SH-SY5Y (cell line): ENCODE results near the gene RNF44.

Experiments
- GATA2 ChIP-seq: IDR thresholded peaks from 2 replicates; pipeline ENCODE4 v1.6.1; 2011; ENCODE audit warnings: mild to moderate bottlenecking, low read depth, low read length
- GATA3 ChIP-seq: IDR thresholded peaks from 2 replicates; pipeline ENCODE4 v1.6.1; 2011; ENCODE audit warnings: low read depth, mild to moderate bottlenecking, low read length, moderate library complexity

RNF44 gene

DNA sequence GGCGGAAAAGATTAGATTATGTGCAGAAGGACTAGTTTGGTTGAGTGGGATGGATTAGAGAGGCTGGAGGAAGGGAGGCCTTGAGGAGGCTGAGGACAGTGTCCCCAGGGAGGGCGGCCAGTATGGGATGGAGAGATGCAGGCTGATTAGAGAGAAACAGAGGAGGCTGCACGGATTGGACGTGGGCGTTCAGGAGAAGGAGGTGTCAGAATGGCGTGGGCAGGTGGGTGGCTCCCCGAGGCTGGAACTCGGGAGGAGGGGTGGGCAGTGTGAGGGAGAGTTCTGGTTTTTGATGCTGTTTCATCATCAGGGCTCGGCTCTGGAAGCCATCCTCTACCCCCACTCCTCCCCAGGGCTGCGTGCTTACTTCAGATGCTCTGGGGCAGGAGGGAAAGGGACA is 25.0 kb upstream of the RNF44 start:
- no peak for TF ChIP-seq GATA3
- no peak for TF ChIP-seq GATA2

DNA sequence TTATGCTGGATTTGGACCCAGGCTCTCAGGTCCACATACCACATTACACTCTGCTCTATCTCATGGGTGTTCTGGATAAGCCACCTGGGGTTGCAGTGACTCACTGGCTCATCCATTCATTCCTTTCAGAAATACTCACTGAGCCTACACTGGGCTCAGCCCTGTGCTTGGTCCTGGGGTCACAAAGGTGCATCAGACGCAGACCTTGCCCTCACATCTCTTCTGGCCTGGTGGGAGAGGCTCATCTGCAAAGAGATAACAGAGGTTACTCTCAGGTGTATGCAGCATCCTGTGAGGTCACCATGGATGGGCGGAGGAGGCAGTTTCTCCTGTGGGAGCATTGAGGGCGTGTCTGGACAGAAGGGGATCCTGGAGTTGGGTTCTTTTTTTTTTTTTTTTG is 24.1 kb upstream of the RNF44 start:
- TF ChIP-seq GATA3 (no peak), GATA2 (no peak)

DNA sequence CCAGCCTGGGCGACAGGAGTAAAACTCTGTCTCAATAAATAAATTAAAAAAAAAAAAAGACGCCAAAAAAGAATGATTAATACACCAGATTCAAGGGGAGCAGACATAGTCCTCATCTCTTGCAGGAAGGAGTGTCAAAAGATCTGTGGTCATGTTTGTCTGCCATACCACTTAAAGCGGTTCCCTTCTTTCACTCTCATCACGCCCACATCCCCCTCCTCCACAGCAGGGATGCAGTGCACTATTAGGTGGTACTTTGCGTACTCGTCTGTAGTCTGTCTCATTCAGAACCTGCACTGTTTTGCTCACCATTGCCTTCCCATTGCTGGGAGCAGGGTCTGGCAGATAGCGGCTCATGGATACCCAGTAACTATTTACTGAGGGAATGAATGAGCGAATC is 23.2 kb upstream of the RNF44 start:
- no peak for TF ChIP-seq GATA3
- no peak for TF ChIP-seq GATA2

DNA sequence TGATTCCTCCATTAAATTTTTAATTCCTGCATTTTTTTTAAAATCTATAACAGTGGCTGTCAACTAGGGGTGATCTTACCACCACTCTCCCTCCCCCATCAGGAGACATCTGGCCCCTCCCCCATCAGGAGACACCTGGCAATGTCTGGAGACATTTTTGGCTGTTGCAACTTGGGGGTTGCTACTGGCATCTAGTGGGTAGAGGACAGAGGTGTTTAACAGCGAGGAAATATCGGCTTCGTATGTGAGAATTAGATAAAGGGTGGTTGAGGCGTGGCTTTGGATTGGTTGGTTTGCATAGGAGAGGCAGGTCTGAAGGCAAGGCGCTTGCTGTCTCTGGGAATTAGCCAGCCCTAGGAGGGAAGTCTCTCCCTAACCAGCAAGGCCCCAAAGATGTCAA is 22.5 kb upstream of the RNF44 start:
- TF ChIP-seq GATA3 (no peak), GATA2 (no peak)

DNA sequence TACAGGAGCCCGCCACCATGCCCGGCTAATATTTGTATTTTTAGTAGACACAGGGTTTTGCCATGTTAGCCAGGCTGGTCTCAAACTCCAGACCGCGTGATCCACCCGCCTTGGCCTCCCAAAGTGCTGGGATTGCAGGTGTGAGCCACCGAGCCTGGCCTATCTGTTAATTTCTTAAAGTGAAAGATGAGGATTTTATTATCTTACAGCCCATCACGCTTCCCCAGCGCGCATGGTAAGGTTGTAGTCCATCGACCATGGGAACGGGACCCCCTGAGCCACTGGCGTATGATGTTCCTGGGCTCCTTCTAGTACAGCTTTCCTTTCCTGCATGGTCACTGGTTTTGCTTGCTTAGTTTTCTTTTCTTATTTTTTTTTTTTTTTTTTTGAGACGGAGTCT is 20.6 kb upstream of the RNF44 start:
- no peak for TF ChIP-seq GATA2
- TF ChIP-seq GATA3 = no peak

DNA sequence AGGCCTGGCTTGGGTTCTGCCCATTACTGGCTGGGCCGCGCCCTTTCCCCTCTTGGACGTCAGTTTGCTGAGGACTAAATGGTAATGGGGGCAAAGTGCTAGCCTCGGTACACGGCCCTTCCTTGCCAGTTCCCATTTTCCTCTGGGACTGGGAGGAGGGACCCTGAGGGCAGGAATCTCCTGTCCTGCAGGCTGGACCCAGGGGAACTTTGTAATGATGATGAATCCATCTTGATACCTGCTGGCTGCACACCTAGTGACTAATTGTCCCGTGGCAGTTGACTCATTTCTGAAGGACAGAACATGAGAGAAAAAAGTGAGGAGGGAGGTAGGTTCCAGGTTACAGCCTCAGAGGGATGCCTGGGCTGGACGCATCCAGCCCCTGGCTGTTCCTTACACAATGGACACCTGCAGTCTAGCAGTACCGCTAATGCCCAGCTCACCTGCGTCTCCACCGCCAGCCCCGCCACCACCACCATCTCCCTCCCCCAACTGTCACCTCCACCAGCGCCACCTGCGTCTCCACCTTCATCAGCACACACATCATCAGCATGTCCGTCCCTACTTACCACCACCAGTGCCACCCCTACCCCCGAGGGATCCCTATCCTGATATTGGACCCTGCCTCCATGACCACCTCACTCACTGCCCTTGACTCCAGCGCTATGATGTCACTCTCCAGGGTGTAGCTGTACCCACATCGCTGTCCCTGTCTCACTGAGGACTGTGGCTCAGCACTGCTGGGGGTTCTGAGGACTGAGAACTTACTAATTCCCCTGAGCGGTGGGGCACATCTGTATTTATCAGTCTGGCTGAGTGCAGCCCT is 16.3 kb upstream of the RNF44 start:
- TF ChIP-seq GATA3 (no peak), GATA2 (no peak)

DNA sequence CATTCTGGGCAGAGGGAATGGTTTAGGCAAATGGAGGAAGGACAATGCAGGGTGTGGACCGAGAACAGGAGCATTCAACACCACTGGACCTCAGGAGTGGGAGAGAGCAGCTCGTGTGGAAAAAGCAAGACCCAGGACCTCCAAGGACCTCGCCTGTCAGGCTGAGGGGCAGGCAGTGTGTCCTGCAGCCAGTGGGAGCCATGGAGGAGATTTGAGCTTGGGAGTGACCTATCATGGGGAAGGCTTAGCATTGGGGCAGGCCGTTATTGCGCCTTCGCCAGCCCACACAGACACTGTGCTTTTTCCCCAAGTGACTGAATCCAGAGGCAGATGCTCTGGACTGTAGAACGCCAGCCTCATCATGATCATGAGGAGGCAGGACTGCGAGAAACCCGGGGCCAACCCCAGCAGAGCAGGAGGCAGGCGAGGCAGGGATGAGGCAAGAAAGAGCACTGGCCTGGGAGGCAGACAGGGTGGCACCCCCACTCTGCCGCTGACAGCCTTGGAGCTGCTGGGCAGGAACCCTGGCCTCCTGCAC is 15.2 kb upstream of the RNF44 start:
- no peak for TF ChIP-seq GATA3
- no peak for TF ChIP-seq GATA2

DNA sequence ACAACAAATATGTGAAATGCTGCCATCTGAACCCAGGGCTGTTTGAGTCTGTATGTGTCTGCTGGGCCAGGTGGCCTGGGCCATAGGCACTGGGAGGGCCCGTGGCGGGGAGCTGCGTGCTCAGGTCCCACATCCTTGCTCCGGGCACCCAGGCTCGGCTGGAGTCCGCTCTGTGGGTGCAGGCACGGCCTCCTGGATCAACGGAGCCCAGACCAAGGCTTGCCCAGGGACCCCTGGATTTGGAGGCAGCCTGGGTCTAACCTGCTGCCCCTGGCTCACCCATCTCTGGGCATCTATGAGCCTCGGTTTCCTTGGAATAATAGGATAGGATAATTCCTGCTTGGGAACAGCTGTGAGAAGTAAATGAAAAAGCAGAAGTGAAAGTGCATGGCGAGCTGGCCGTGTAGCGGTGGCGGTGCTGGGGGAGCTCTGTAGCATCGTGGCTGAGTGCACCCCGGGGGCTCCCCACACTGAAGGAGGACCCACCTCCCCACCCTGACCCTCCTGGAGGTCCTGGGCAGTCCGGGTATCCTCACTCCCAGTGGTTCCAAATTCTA is 13.2 kb upstream of the RNF44 start:
- TF ChIP-seq GATA3 (no peak), GATA2 (no peak)

DNA sequence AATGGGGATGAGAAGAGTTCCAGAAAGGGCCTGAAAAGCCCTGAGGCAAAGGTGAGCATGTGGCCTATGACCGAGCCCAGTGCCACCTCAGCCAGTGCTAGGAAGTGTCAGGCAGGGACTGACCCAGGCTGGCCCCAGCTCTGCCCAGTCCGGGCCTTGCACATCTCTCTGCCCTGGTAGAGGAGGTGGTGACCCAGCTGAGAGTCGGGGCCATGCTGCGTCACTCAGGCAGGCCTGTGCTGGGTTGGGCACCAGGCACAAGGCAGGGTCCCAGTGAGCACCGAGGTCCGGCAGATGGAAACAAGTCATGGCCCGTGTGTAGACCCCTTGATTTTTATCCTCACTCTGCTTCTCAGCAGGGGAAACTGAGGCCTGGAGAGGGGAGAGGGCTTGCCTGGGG is 12.7 kb upstream of the RNF44 start:
- TF ChIP-seq GATA3 = no peak
- TF ChIP-seq GATA2 = no peak

DNA sequence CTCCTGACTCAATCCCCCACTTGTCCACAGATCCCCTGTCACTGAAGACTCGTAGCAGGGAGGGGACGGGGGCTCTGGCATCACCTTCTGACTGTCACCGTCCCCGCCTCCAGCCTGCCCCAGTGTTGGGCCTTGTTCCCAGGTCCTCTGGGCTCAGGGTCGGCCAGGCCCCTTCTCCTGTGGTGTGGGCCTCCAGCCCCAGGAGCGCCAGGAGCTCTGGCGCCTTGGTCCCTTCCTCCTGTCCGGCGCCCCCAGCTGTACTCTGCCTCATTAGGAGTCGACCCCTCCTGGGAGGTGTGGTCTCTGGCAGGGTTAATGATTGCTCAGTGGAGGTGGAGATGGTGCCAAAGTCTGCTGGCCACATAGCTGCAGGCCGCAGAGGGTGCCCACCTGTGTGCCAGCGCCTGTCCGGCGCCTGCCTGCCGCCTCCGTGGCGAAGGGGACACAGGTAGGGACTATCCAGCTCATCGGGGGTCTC is 11.8 kb upstream of the RNF44 start, which contains the start of gene CDHR2:
CDHR2 (plus strand) TSS at position 376 of the 478 bp plus-strand sequence. CDS start 16,011 bp downstream, outside the sequence.
- TF ChIP-seq GATA3 = no peak
- no peak for TF ChIP-seq GATA2

DNA sequence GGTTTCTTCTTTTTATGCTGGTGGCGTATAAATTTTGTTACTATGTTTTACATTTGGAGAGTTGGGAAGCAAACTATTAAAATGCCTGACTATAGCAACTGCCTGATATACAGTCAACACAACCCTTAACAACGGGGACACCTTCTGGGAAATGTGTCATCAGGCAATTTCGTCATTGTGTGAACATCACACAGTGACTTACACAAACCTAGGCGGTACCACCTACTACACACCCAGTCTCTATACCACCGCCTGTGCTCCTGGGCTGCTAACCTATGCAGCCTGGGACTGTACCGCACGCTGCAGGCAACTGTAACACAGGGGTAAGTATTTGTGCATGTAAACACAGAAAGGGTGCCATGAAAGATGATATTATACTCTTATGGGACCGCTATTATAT is 10.6 kb upstream of the RNF44 start:
- TF ChIP-seq GATA3 = no peak
- no peak for TF ChIP-seq GATA2

DNA sequence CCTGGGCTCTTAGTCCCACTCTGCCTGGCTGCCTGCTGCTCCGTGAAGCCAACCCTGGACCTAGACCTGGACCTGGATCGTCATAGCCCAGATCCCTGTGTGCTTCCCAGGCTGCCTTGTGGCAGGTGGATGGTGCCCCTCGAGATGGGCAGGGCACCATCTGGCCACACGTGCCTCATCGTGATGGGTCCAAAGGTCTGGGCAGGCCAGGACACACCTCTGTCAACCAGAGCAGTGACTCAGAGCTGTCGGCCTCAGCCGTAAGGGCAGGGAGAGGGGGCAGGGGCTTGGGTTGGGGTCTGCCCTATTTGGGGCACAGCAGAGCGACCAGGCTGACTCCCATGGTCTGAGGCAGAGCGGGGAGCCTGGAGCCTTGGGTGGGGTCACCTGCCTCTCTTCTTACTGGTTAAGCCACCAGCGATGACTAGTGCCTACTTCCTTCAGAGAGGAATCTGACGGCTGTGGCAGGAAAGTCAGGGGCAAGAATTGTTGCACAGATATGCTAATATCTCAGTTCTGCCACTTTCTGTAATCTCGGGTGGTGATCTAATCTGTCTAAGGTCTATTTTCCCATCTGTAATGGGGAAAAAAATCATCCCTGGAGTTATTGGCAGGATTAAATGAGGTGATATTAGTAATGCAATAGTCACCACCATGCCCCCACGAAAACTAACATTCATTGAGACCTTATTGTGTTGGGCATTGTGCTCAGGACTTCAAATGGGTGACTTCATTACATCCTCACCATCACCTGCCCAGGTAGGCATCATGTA is 8.7 kb upstream of the RNF44 start:
- no peak for TF ChIP-seq GATA2
- no peak for TF ChIP-seq GATA3

DNA sequence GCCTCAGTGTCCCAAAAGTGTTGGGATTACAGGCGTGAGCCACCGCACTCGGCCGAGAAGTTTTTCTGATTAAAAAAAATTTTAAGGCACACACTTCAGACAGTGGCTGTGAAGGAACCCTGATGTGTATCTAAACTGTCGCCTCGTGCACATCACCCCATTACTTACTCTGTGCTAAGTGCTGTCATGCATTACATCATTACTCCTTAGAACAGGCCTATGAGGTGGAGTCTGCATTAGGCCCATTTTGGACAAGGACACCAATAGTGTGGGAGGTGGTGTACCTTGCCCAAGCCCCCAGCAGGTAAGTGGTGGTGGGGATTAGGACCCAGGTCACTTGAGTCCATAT is 8.2 kb upstream of the RNF44 start:
- TF ChIP-seq GATA3 (no peak), GATA2 (no peak)
